ENCODE results near the gene LRP1-AS.

The LRP1-AS gene

DNA sequence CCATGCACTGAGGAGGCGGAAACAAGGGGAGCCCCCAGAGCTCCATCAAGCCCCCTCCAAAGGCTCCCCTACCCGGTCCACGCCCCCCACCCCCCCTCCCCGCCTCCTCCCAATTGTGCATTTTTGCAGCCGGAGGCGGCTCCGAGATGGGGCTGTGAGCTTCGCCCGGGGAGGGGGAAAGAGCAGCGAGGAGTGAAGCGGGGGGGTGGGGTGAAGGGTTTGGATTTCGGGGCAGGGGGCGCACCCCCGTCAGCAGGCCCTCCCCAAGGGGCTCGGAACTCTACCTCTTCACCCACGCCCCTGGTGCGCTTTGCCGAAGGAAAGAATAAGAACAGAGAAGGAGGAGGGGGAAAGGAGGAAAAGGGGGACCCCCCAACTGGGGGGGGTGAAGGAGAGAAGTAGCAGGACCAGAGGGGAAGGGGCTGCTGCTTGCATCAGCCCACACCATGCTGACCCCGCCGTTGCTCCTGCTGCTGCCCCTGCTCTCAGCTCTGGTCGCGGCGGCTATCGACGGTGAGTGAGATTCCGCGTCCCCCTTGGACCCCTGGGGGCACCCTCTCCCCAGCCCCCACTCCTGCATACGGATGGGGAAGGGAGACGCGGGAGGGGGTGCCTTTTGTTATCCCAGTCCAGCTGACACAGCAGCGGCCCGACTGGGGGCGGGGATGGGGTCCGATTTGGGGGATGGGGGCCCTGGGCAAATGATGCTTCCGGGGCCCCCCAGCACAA, 18.7 kb downstream of the LRP1-AS start:
- Histone ChIP-seq H3K4me1 (peaks cover 5% of the 10 kb centered on the region; the same call in 1 of the 2 replicates), H3K27me3 (no peaks in the 10 kb centered on the region), H3K9me3 (no peaks in the 10 kb centered on the region), H3K4me3 (ENCODE audit: low read depth, low read length) (peak overlapping the region; percentile 87), H3K36me3 (no peaks in the 10 kb centered on the region)
- TF ChIP-seq CTCF (IDR thresholded peaks at IDR 0.05; ENCODE audit: low read depth, low read length): no peak
- DNase-seq: no peak

DNA sequence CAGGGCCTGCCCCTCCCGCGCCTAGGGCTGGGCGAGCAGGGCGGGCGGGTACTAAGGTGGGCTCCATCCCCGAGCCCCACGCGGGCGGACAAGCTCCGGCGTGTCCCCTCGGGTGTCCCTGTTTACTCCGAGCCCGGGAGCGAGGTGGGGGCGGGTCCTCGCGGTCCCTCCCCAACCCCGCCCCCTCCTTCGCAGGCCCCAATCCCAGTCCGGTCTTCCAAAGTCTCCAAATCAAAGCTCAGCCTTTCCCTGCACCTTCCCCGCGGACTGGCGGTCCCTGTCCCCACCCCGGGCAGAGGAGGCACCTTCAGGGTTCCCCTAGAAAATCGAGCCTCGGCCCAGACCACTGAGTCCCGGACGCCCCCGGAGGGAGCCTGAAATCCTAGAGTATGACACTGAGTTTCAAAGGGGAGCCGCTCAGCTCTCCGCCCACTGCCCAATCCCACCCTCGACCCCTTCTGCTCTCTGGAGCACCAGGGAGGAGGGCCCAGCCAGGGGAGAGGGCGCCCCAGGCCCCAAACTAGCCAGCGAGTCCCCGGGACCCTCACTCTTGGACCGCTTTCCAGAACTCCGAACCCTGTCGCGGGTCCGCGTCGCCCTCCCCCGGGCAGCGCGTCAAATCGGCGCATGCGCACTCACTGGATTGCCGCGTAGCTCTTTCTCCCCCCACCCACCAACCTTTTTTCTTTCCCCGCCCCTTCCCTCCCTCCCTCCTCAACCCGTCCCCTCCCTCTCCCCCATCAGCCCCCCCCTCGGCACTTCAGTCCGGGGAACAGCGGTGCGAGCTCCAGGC, 19.5 kb downstream of the LRP1-AS start, which contains the start of gene LRP1:
LRP1 (plus strand) TSS at position 758 of the 793 bp plus-strand sequence. CDS start 482 bp downstream, outside the sequence.
- peak; percentile 81 for DNase-seq
- H3K4me1 ChIP-seq: peaks cover 5% of the 10 kb centered on the region; the same call in 1 of the 2 replicates
- H3K4me3 ChIP-seq (ENCODE audit: low read depth, low read length): peak within 1 kb of the TSS; percentile 87
- H3K36me3 ChIP-seq: no peaks in the 10 kb centered on the region
- no peaks in the 10 kb centered on the region for H3K9me3 ChIP-seq
- no peak for TF ChIP-seq CTCF (IDR thresholded peaks at IDR 0.05; ENCODE audit: low read depth, low read length)
- H3K27me3 ChIP-seq: no peaks in the 10 kb centered on the region

DNA sequence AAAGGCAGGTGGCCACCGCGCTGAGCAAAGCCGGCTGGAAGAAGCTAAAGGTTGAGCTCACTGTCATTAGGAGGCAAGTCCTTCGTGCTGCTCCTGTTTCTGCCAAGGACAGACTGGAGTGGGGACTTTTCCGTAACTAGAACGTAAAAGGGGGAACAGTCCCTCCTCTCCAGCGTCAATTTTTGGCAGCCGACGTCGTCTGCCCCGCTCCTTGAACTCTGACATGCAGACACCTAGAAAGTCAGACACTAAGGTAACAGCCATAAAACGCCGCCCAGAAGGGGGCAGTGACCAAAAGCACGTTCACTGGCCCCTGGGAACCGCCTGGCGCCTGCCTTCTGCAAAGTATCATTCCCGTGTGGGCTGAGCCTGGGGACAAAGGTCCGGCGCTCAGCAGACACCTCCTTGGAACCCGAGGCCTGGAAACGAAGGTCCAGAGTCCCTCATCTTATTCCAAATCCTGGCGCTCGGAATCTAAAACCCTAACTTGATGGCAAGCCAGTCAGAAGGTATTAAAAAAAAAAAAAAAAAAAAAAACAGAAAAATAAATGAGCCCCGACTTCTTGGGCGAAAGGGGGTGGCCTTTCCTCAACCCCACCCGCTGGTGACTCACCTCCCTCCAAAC, 20.2 kb downstream of the LRP1-AS start:
- Histone ChIP-seq H3K4me1 (peaks cover 5% of the 10 kb centered on the region; the same call in 1 of the 2 replicates), H3K4me3 (ENCODE audit: low read depth, low read length) (peak overlapping the region; percentile 87), H3K9me3 (no peaks in the 10 kb centered on the region), H3K36me3 (no peaks in the 10 kb centered on the region), H3K27me3 (no peaks in the 10 kb centered on the region)
- peak; percentile 74 for DNase-seq
- TF ChIP-seq CTCF (IDR thresholded peaks at IDR 0.05; ENCODE audit: low read depth, low read length): peak; percentile 54

DNA sequence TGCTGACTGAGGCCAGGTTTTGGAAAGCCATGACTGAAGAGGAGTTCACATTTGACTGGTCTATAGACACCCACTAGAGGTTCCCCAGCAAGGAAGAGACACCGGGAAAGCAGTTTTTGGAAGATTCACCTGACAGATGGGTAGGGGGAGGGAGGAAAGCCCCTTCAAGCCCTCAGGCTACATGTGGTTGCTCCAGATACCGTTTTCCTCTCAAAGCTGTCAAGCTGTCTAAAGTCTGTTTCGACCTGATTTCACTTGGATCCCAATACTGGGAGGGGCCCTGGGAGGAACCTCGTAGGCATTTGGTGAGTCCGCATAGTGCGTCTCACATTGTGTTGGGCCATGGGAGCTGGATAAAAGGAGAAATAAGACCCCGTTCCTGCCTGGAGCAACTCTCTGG, 20.9 kb downstream of the LRP1-AS start:
- no peak for TF ChIP-seq CTCF (IDR thresholded peaks at IDR 0.05; ENCODE audit: low read depth, low read length)
- no peaks in the 10 kb centered on the region; the same call in 1 of the 2 replicates for H3K9me3 ChIP-seq
- DNase-seq: no peak
- peaks cover 5% of the 10 kb centered on the region; the same call in 1 of the 2 replicates for H3K4me1 ChIP-seq
- H3K4me3 ChIP-seq (ENCODE audit: low read depth, low read length): no peak overlapping the region
- no peaks in the 10 kb centered on the region for H3K36me3 ChIP-seq
- no peaks in the 10 kb centered on the region for H3K27me3 ChIP-seq

GRCh38 chr12:57126061-57126460, 21.4 kb downstream of the LRP1-AS start:
- Histone ChIP-seq H3K9me3 (no peaks in the 10 kb centered on the region; the same call in 1 of the 2 replicates), H3K27me3 (no peaks in the 10 kb centered on the region), H3K4me1 (peaks cover 5% of the 10 kb centered on the region; the same call in 1 of the 2 replicates), H3K4me3 (ENCODE audit: low read depth, low read length) (no peak overlapping the region), H3K36me3 (no peaks in the 10 kb centered on the region)
- TF ChIP-seq CTCF (IDR thresholded peaks at IDR 0.05; ENCODE audit: low read depth, low read length): no peak
- DNase-seq: no peak
